ENCODE data around the gene KLF3.
"Not testable (repeated sequence)": the region's sequence is repeated elsewhere in the genome, so short reads cannot be mapped to it uniquely, and the experiment has no call there.

The KLF3 gene

GRCh38 chr4:38624311-38624710 is 39.7 kb upstream of the KLF3 start:
- H3K27me3 ChIP-seq (ENCODE audit: control insufficient read depth, insufficient read depth, low read length): no peaks in the 10 kb centered on the region
- H3K9me3 ChIP-seq (ENCODE audit: control insufficient read depth, insufficient read depth, low read length): no peaks in the 10 kb centered on the region
- no peak overlapping the region for H3K9ac ChIP-seq (ENCODE audit: low read depth, low read length)
- no peaks in the 10 kb centered on the region for H3K36me3 ChIP-seq (ENCODE audit: control insufficient read depth, insufficient read depth, low read length)
- H3K4me3 ChIP-seq (ENCODE audit: low read depth, low read length): no peak overlapping the region
- no peaks in the 10 kb centered on the region for H3K4me1 ChIP-seq (ENCODE audit: control insufficient read depth, insufficient read depth, low read length)
- no peak overlapping the region for H3K27ac ChIP-seq (ENCODE audit: low read depth, low read length)

GRCh38 chr4:38625508-38625907 is 38.5 kb upstream of the KLF3 start:
- Histone ChIP-seq H3K36me3 (ENCODE audit: control insufficient read depth, insufficient read depth, low read length) (no peaks in the 10 kb centered on the region), H3K4me3 (ENCODE audit: low read depth, low read length) (no peak overlapping the region), H3K4me1 (ENCODE audit: control insufficient read depth, insufficient read depth, low read length) (no peaks in the 10 kb centered on the region)

GRCh38 chr4:38626901-38627444 is 37.0 kb upstream of the KLF3 start:
- H3K27ac ChIP-seq (ENCODE audit: low read depth, low read length); H3K4me3 ChIP-seq (ENCODE audit: low read depth, low read length); H3K4me1 ChIP-seq (ENCODE audit: control insufficient read depth, insufficient read depth, low read length); H3K27me3 ChIP-seq (ENCODE audit: control insufficient read depth, insufficient read depth, low read length); H3K9me3 ChIP-seq (ENCODE audit: control insufficient read depth, insufficient read depth, low read length); H3K36me3 ChIP-seq (ENCODE audit: control insufficient read depth, insufficient read depth, low read length); H3K9ac ChIP-seq (ENCODE audit: low read depth, low read length): not testable (repeated sequence)

More at GRCh38 chr4:38625508-38625907, 38.5 kb upstream of the KLF3 start:
- Histone ChIP-seq H3K9me3 (ENCODE audit: control insufficient read depth, insufficient read depth, low read length) (no peaks in the 10 kb centered on the region), H3K9ac (ENCODE audit: low read depth, low read length) (no peak overlapping the region), H3K27ac (ENCODE audit: low read depth, low read length) (no peak overlapping the region), H3K27me3 (ENCODE audit: control insufficient read depth, insufficient read depth, low read length) (no peaks in the 10 kb centered on the region)

- H3K36me3 ChIP-seq (ENCODE audit: control insufficient read depth, insufficient read depth, low read length): no peaks in the 10 kb centered on the region
- no peaks in the 10 kb centered on the region for H3K4me1 ChIP-seq (ENCODE audit: control insufficient read depth, insufficient read depth, low read length)
- no peak overlapping the region for H3K9ac ChIP-seq (ENCODE audit: low read depth, low read length)
- H3K4me3 ChIP-seq (ENCODE audit: low read depth, low read length): no peak overlapping the region
- H3K27me3 ChIP-seq (ENCODE audit: control insufficient read depth, insufficient read depth, low read length): no peaks in the 10 kb centered on the region
- no peaks in the 10 kb centered on the region for H3K9me3 ChIP-seq (ENCODE audit: control insufficient read depth, insufficient read depth, low read length)
- no peak overlapping the region for H3K27ac ChIP-seq (ENCODE audit: low read depth, low read length)
These were observed 33.5 kb upstream of the KLF3 start for GRCh38 chr4:38630519-38630918.

- Histone ChIP-seq H3K27me3 (ENCODE audit: control insufficient read depth, insufficient read depth, low read length) (no peaks in the 10 kb centered on the region), H3K27ac (ENCODE audit: low read depth, low read length) (no peak overlapping the region), H3K4me1 (ENCODE audit: control insufficient read depth, insufficient read depth, low read length) (no peaks in the 10 kb centered on the region), H3K4me3 (ENCODE audit: low read depth, low read length) (no peak overlapping the region), H3K9ac (ENCODE audit: low read depth, low read length) (no peak overlapping the region), H3K9me3 (ENCODE audit: control insufficient read depth, insufficient read depth, low read length) (no peaks in the 10 kb centered on the region), H3K36me3 (ENCODE audit: control insufficient read depth, insufficient read depth, low read length) (no peaks in the 10 kb centered on the region)
These were observed 29.8 kb upstream of the KLF3 start for GRCh38 chr4:38634047-38634759.

- Histone ChIP-seq H3K9me3 (ENCODE audit: control insufficient read depth, insufficient read depth, low read length) (no peaks in the 10 kb centered on the region), H3K9ac (ENCODE audit: low read depth, low read length) (no peak overlapping the region), H3K4me3 (ENCODE audit: low read depth, low read length) (no peak overlapping the region), H3K4me1 (ENCODE audit: control insufficient read depth, insufficient read depth, low read length) (no peaks in the 10 kb centered on the region), H3K36me3 (ENCODE audit: control insufficient read depth, insufficient read depth, low read length) (no peaks in the 10 kb centered on the region), H3K27me3 (ENCODE audit: control insufficient read depth, insufficient read depth, low read length) (no peaks in the 10 kb centered on the region), H3K27ac (ENCODE audit: low read depth, low read length) (no peak overlapping the region)
These were observed 24.8 kb upstream of the KLF3 start for GRCh38 chr4:38639242-38639641.

GRCh38 chr4:38641811-38642210 is 22.2 kb upstream of the KLF3 start:
- Histone ChIP-seq H3K9me3 (ENCODE audit: control insufficient read depth, insufficient read depth, low read length) (no peaks in the 10 kb centered on the region), H3K4me3 (ENCODE audit: low read depth, low read length) (no peak overlapping the region), H3K27ac (ENCODE audit: low read depth, low read length) (no peak overlapping the region), H3K27me3 (ENCODE audit: control insufficient read depth, insufficient read depth, low read length) (no peaks in the 10 kb centered on the region), H3K9ac (ENCODE audit: low read depth, low read length) (no peak overlapping the region), H3K4me1 (ENCODE audit: control insufficient read depth, insufficient read depth, low read length) (no peaks in the 10 kb centered on the region), H3K36me3 (ENCODE audit: control insufficient read depth, insufficient read depth, low read length) (no peaks in the 10 kb centered on the region)

- Histone ChIP-seq H3K27me3 (ENCODE audit: control insufficient read depth, insufficient read depth, low read length) (no peaks in the 10 kb centered on the region), H3K36me3 (ENCODE audit: control insufficient read depth, insufficient read depth, low read length) (no peaks in the 10 kb centered on the region), H3K4me1 (ENCODE audit: control insufficient read depth, insufficient read depth, low read length) (no peaks in the 10 kb centered on the region), H3K27ac (ENCODE audit: low read depth, low read length) (no peak overlapping the region), H3K9me3 (ENCODE audit: control insufficient read depth, insufficient read depth, low read length) (no peaks in the 10 kb centered on the region), H3K9ac (ENCODE audit: low read depth, low read length) (no peak overlapping the region), H3K4me3 (ENCODE audit: low read depth, low read length) (no peak overlapping the region)
These were observed 19.8 kb upstream of the KLF3 start for GRCh38 chr4:38644201-38644600.

GRCh38 chr4:38647101-38647819 is 16.7 kb upstream of the KLF3 start:
- H3K27me3 ChIP-seq (ENCODE audit: control insufficient read depth, insufficient read depth, low read length): no peaks in the 10 kb centered on the region
- no peaks in the 10 kb centered on the region for H3K36me3 ChIP-seq (ENCODE audit: control insufficient read depth, insufficient read depth, low read length)
- H3K9me3 ChIP-seq (ENCODE audit: control insufficient read depth, insufficient read depth, low read length): no peaks in the 10 kb centered on the region
- H3K4me3 ChIP-seq (ENCODE audit: low read depth, low read length): no peak overlapping the region
- H3K27ac ChIP-seq (ENCODE audit: low read depth, low read length): no peak overlapping the region
- H3K4me1 ChIP-seq (ENCODE audit: control insufficient read depth, insufficient read depth, low read length): no peaks in the 10 kb centered on the region
- no peak overlapping the region for H3K9ac ChIP-seq (ENCODE audit: low read depth, low read length)

- no peak overlapping the region for H3K27ac ChIP-seq (ENCODE audit: low read depth, low read length)
- H3K9ac ChIP-seq (ENCODE audit: low read depth, low read length): no peak overlapping the region
- no peaks in the 10 kb centered on the region for H3K36me3 ChIP-seq (ENCODE audit: control insufficient read depth, insufficient read depth, low read length)
- no peak overlapping the region for H3K4me3 ChIP-seq (ENCODE audit: low read depth, low read length)
- H3K4me1 ChIP-seq (ENCODE audit: control insufficient read depth, insufficient read depth, low read length): no peaks in the 10 kb centered on the region
- no peaks in the 10 kb centered on the region for H3K27me3 ChIP-seq (ENCODE audit: control insufficient read depth, insufficient read depth, low read length)
- H3K9me3 ChIP-seq (ENCODE audit: control insufficient read depth, insufficient read depth, low read length): no peaks in the 10 kb centered on the region
These were observed 13.9 kb upstream of the KLF3 start for GRCh38 chr4:38650133-38650532.

- no peaks in the 10 kb centered on the region for H3K4me1 ChIP-seq (ENCODE audit: control insufficient read depth, insufficient read depth, low read length)
- H3K9ac ChIP-seq (ENCODE audit: low read depth, low read length): no peak overlapping the region
- H3K27ac ChIP-seq (ENCODE audit: low read depth, low read length): no peak overlapping the region
- H3K9me3 ChIP-seq (ENCODE audit: control insufficient read depth, insufficient read depth, low read length): no peaks in the 10 kb centered on the region
- H3K36me3 ChIP-seq (ENCODE audit: control insufficient read depth, insufficient read depth, low read length): no peaks in the 10 kb centered on the region
- H3K27me3 ChIP-seq (ENCODE audit: control insufficient read depth, insufficient read depth, low read length): no peaks in the 10 kb centered on the region
- no peak overlapping the region for H3K4me3 ChIP-seq (ENCODE audit: low read depth, low read length)
These were observed 9.7 kb upstream of the KLF3 start for GRCh38 chr4:38654273-38654672.

Data from HUES48 (cell line).